Neural progenitor cell (in vitro differentiated cells): ENCODE data around the gene HK1. TPM values are rescaled to one million over a fixed set of nuclear protein-coding genes. Genes with fewer than 3 reads are reported as not detected.
A peak's percentile ranks its signal among the peaks of the same experiment; 100 is the strongest.
"Not testable (repeated sequence)": the region's sequence is repeated elsewhere in the genome, so short reads cannot be mapped to it uniquely, and the experiment has no call there.

Experiments
- DNase-seq: peaks from one replicate; pipeline ENCODE4 v3.0.0-alpha.2; 2016; ENCODE audit warnings: low spot score
- H2AFZ ChIP-seq: fragments of 200-600 bp; sonication (generic); replicated peaks from 2 replicates; pipeline ENCODE4 v1.6.1; 2016; ENCODE audit warnings: antibody characterized with exemption
- H3F3A ChIP-seq: fragments of 200-600 bp; sonication (generic); 2 replicates; pipeline ENCODE4 v1.6.1; 2016; ENCODE audit warnings: antibody characterized with exemption, low read depth
- H3K27ac ChIP-seq: fragments of 200-600 bp; sonication (generic); 2 replicates; pipeline ENCODE4 v1.5.1; 2016; ENCODE audit warnings: mild to moderate bottlenecking
- H3K27me3 ChIP-seq: fragments of 200-600 bp; sonication (generic); 2 replicates; pipeline ENCODE4 v1.6.1; 2016; ENCODE audit warnings: mild to moderate bottlenecking, moderate library complexity
- H3K36me3 ChIP-seq: fragments of 200-600 bp; sonication (generic); 2 replicates; pipeline ENCODE4 v1.5.1; 2016
- H3K4me1 ChIP-seq: fragments of 200-600 bp; sonication (generic); 2 replicates; pipeline ENCODE4 v1.6.1; 2016; ENCODE audit warnings: mixed run types
- H3K4me2 ChIP-seq: fragments of 200-600 bp; sonication (generic); 2 replicates; pipeline ENCODE4 v1.6.1; 2016
- H3K4me3 ChIP-seq: fragments of 200-600 bp; sonication (generic); 2 replicates; pipeline ENCODE4 v1.5.1; 2016
- H3K79me2 ChIP-seq: fragments of 200-600 bp; sonication (generic); 2 replicates; pipeline ENCODE4 v1.6.1; 2016; ENCODE audit warnings: low read depth
- H3K9ac ChIP-seq: fragments of 200-600 bp; sonication (generic); 2 replicates; pipeline ENCODE4 v1.6.1; 2016
- H3K9me3 ChIP-seq: fragments of 200-600 bp; sonication (generic); 2 replicates; pipeline ENCODE4 v1.5.1; 2016; ENCODE audit warnings: low read depth
- H4K20me1 ChIP-seq: fragments of 200-600 bp; sonication (generic); 2 replicates; pipeline ENCODE4 v1.6.1; 2016; ENCODE audit warnings: low read depth
- H3K27ac Mint-ChIP-seq: 3 replicates; pipeline ENCODE4 v1.8.0; 2021; ENCODE audit warnings: mixed read lengths
- H3K27me3 Mint-ChIP-seq: 2 replicates; pipeline ENCODE4 v1.8.0; 2022; ENCODE audit warnings: low read depth, mild to moderate bottlenecking, inconsistent platforms, moderate library complexity, mixed read lengths; ENCODE audit not compliant: insufficient read depth
- H3K36me3 Mint-ChIP-seq: 3 replicates; pipeline ENCODE4 v1.8.0; 2021; ENCODE audit warnings: mixed read lengths
- H3K4me1 Mint-ChIP-seq: 3 replicates; pipeline ENCODE4 v1.8.0; 2021; ENCODE audit warnings: mixed read lengths
- H3K4me3 Mint-ChIP-seq: 3 replicates; pipeline ENCODE4 v1.8.0; 2021; ENCODE audit warnings: mild to moderate bottlenecking, moderate library complexity, mixed read lengths
- H3K9me3 Mint-ChIP-seq: 3 replicates; pipeline ENCODE4 v1.8.0; 2020; ENCODE audit warnings: mixed read lengths
- CTCF ChIP-seq: fragments of 200-600 bp; sonication (generic); IDR thresholded peaks from 2 replicates; pipeline ENCODE4 v1.5.1; 2017; ENCODE audit warnings: antibody characterized with exemption, mild to moderate bottlenecking
- EZH2 ChIP-seq: fragments of 200-600 bp; sonication (generic); IDR thresholded peaks from 2 replicates; pipeline ENCODE4 v1.6.1; 2017; ENCODE audit warnings: antibody characterized with exemption, mild to moderate bottlenecking, moderate library complexity
- EZH2phosphoT487 ChIP-seq: fragments of 200-600 bp; sonication (generic); IDR thresholded peaks from 2 replicates; pipeline ENCODE4 v1.6.1; 2017; ENCODE audit warnings: antibody characterized with exemption
- total RNA-seq: library from RNA; depleted of rRNA; stranded (reverse); fragments of >200 nt; gene quantifications from 2 replicates; pipeline ENCODE4 v1.2.3, GENCODE V29; 2015; ENCODE audit warnings: low replicate concordance

The HK1 gene
- total RNA-seq, 1 donor from 2014 or later: 30.1 TPM

DNA sequence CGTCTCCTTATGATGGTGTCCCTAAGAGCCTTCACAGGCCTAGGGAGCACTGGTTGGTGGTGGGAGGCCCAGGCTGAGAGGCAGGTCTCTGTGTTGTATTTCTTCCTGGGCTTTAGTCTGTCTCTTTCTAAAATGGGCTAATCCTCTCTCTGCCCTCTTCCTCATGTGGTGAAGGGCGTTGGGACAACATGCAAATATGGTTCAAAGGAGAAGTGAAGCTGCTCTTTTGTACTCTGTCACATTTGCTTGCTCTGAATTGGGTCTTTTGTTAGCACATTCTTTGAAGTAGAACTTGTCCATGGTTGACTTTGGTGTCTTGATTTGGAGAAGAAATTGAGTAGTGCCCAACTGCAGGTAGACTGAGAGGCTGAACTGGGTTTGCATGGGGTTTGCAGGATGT is 814 bp downstream of the HK1 start:
- Mint-ChIP-seq H3K27ac (peak overlapping the region; percentile 83), H3K9me3 (peaks cover 9% of the 10 kb centered on the region), H3K36me3 (no peaks in the 10 kb centered on the region), H3K27me3 (no peaks in the 10 kb centered on the region), H3K4me3 (no peak overlapping the region), H3K4me1 (peaks cover 30% of the 10 kb centered on the region)
- no peak overlapping the region for H2AFZ ChIP-seq
- no peak overlapping the region for H3K27ac ChIP-seq
- peaks cover 10% of the 10 kb centered on the region for H3F3A ChIP-seq
- no peaks in the 10 kb centered on the region for H3K9me3 ChIP-seq
- no peak overlapping the region for H3K4me2 ChIP-seq
- no peaks in the 10 kb centered on the region for H3K36me3 ChIP-seq
- no peaks in the 10 kb centered on the region for H4K20me1 ChIP-seq
- TF ChIP-seq EZH2phosphoT487 (no peak), EZH2 (no peak), CTCF (no peak)
- no peak overlapping the region for H3K9ac ChIP-seq
- H3K79me2 ChIP-seq: no peaks in the 10 kb centered on the region
- H3K4me3 ChIP-seq: no peak overlapping the region
- H3K4me1 ChIP-seq: peaks cover 16% of the 10 kb centered on the region
- no peak for DNase-seq
- H3K27me3 ChIP-seq: no peaks in the 10 kb centered on the region

DNA sequence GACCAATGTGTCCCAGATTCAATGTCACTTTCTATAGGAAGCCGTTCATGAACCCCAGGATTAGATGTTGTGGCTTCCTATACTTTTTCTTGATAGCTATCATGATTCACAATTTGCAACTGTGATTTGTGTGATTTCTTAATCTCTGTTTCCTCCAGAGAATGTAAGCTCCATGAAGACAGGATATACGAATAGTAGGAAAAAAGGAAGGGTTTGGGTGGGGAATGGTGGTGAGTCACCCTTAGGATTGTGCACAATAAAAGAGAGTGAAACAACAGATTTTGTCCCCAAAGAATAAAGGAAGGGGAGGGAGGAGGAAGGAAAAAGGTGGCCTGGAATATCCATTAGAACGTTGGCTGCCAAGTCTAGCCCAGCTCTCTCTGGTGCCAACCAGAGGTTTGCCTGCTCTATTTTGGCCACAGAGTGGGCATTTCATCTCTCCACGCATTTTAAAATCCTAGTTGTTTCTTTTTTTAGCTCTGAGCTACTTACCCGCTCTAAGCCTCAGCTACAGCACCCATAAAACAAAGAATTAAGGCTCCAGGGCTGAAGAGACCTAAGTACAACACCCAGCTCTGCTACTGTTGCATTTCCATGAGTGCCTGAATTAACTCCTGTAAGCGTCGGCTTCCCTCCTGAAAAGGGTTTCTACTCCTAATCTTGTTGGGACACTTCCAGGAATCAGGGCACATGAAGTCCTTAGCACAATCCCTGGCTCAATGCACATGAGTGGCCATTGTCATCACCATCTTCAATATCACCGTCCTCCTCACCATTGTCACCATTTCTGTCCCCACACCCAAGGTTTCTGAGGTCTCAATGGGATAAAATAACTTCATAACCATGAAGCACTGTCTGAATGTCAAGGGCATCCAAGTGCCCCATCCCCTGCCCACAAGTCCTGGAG is 3.5 kb downstream of the HK1 start:
- Mint-ChIP-seq H3K4me1 (peaks cover 44% of the 10 kb centered on the region), H3K36me3 (no peaks in the 10 kb centered on the region), H3K27me3 (peaks cover 2% of the 10 kb centered on the region), H3K4me3 (no peak overlapping the region), H3K27ac (no peak overlapping the region), H3K9me3 (peaks cover 11% of the 10 kb centered on the region)
- no peak for TF ChIP-seq EZH2
- TF ChIP-seq EZH2phosphoT487: no peak
- TF ChIP-seq CTCF: no peak
- DNase-seq: no peak
- peaks cover 20% of the 10 kb centered on the region for H3K4me1 ChIP-seq
- H3K79me2 ChIP-seq: no peaks in the 10 kb centered on the region
- no peaks in the 10 kb centered on the region for H4K20me1 ChIP-seq
- no peak overlapping the region for H3K4me3 ChIP-seq
- peaks cover 6% of the 10 kb centered on the region for H3F3A ChIP-seq
- H3K36me3 ChIP-seq: no peaks in the 10 kb centered on the region
- H3K9ac ChIP-seq: no peak overlapping the region
- H3K4me2 ChIP-seq: no peak overlapping the region
- no peak overlapping the region for H3K27ac ChIP-seq
- no peak overlapping the region for H2AFZ ChIP-seq
- H3K27me3 ChIP-seq: no peaks in the 10 kb centered on the region
- H3K9me3 ChIP-seq: no peaks in the 10 kb centered on the region

DNA sequence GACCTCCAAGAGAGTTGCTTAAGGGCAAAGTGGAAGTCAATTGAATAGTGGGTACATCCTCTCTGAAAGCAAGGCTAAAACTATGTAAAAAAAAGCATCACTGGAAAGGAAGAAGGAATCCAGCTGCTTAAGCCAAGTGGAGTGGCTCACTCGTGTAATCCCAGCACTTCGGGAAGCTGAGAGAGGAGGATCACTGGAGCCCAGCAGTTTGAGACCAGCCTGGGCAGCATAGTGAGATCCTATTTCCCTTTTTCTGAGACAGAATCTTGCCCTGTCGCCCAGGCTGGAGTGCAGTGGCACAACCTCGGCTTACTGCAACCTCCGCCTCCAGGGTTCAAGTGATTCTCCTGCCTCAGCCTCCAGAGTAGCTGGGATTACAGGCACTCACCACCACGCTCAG is 6.1 kb downstream of the HK1 start:
- H3K9me3 ChIP-seq, H3K9ac ChIP-seq, H3K36me3 Mint-ChIP-seq, H4K20me1 ChIP-seq, H3K4me2 ChIP-seq, H3K36me3 ChIP-seq, H3K27me3 ChIP-seq, H3K4me3 Mint-ChIP-seq, DNase-seq, H3K4me3 ChIP-seq, H2AFZ ChIP-seq, H3K4me1 ChIP-seq, H3K79me2 ChIP-seq, H3F3A ChIP-seq, H3K27ac Mint-ChIP-seq, H3K27ac ChIP-seq: not testable (repeated sequence)
- peaks cover 12% of the 10 kb centered on the region for H3K27me3 Mint-ChIP-seq
- peaks cover 11% of the 10 kb centered on the region for H3K9me3 Mint-ChIP-seq
- H3K4me1 Mint-ChIP-seq: peaks cover 44% of the 10 kb centered on the region

GRCh38 chr10:69285699-69286098 is 7.4 kb downstream of the HK1 start:
- Histone ChIP-seq H2AFZ (no peak overlapping the region), H3K79me2 (no peaks in the 10 kb centered on the region), H3K9ac (no peak overlapping the region), H3K4me1 (peaks cover 7% of the 10 kb centered on the region), H3K27me3 (no peaks in the 10 kb centered on the region), H3K4me2 (no peak overlapping the region), H3F3A (no peaks in the 10 kb centered on the region), H3K27ac (no peak overlapping the region), H3K9me3 (no peaks in the 10 kb centered on the region), H4K20me1 (no peaks in the 10 kb centered on the region), H3K4me3 (no peak overlapping the region), H3K36me3 (no peaks in the 10 kb centered on the region)
- peak overlapping the region; percentile 51 for H3K4me3 Mint-ChIP-seq
- peaks cover 36% of the 10 kb centered on the region for H3K4me1 Mint-ChIP-seq
- H3K9me3 Mint-ChIP-seq: peaks cover 10% of the 10 kb centered on the region
- TF ChIP-seq CTCF (no peak), EZH2phosphoT487 (no peak), EZH2 (no peak)
- peak overlapping the region; percentile 86 for H3K27ac Mint-ChIP-seq
- peaks cover 15% of the 10 kb centered on the region for H3K27me3 Mint-ChIP-seq
- DNase-seq: no peak
- H3K36me3 Mint-ChIP-seq: no peaks in the 10 kb centered on the region
